ENCODE results near the gene CARD9.
"Not testable (repeated sequence)": the region's sequence is repeated elsewhere in the genome, so short reads cannot be mapped to it uniquely, and the experiment has no call there.

CARD9 gene

GRCh38 chr9:136352682-136353081, 20.8 kb downstream of the CARD9 start:
- no peak for FAIRE-seq
- no peak for DNase-seq (ENCODE audit: extremely low spot score, insufficient read length, low read depth)

GRCh38 chr9:136351868-136352267, 21.6 kb downstream of the CARD9 start:
- DNase-seq (ENCODE audit: extremely low spot score, insufficient read length, low read depth); FAIRE-seq: not testable (repeated sequence)

GRCh38 chr9:136351252-136351800, 22.1 kb downstream of the CARD9 start:
- no peak for DNase-seq (ENCODE audit: extremely low spot score, insufficient read length, low read depth)
- no peak for FAIRE-seq

- DNase-seq (ENCODE audit: extremely low spot score, insufficient read length, low read depth) (no peak), FAIRE-seq (no peak)
Measured at GRCh38 chr9:136349546-136349945, 23.9 kb downstream of the CARD9 start.

- FAIRE-seq = no peak
- no peak for DNase-seq (ENCODE audit: extremely low spot score, insufficient read length, low read depth)
Measured at GRCh38 chr9:136348691-136349090, 24.8 kb downstream of the CARD9 start.

- FAIRE-seq = no peak
- no peak for DNase-seq (ENCODE audit: extremely low spot score, insufficient read length, low read depth)
Measured at GRCh38 chr9:136347472-136348256, 25.8 kb downstream of the CARD9 start.

GRCh38 chr9:136346927-136347465, 26.5 kb downstream of the CARD9 start:
- FAIRE-seq = no peak
- DNase-seq (ENCODE audit: extremely low spot score, insufficient read length, low read depth) = no peak

- no peak for FAIRE-seq
- DNase-seq (ENCODE audit: extremely low spot score, insufficient read length, low read depth) = no peak
Measured at GRCh38 chr9:136346157-136346481, 27.4 kb downstream of the CARD9 start.

GRCh38 chr9:136345281-136346156, 27.9 kb downstream of the CARD9 start:
- no peak for DNase-seq (ENCODE audit: extremely low spot score, insufficient read length, low read depth)
- no peak for FAIRE-seq

- no peak for DNase-seq (ENCODE audit: extremely low spot score, insufficient read length, low read depth)
- no peak for FAIRE-seq
Measured at GRCh38 chr9:136344544-136345280, 28.8 kb downstream of the CARD9 start.

- no peak for FAIRE-seq
Measured at GRCh38 chr9:136343884-136344269, 29.6 kb downstream of the CARD9 start.

GRCh38 chr9:136343121-136343883, 30.2 kb downstream of the CARD9 start:
- FAIRE-seq (no peak), DNase-seq (ENCODE audit: extremely low spot score, insufficient read length, low read depth) (no peak)

More at GRCh38 chr9:136343884-136344269, 29.6 kb downstream of the CARD9 start:
- DNase-seq (ENCODE audit: extremely low spot score, insufficient read length, low read depth) = no peak

- FAIRE-seq (peak; percentile 62), DNase-seq (ENCODE audit: extremely low spot score, insufficient read length, low read depth) (peak; percentile 56)
Measured at GRCh38 chr9:136342181-136343120, 31.0 kb downstream of the CARD9 start.

- FAIRE-seq = no peak
- no peak for DNase-seq (ENCODE audit: extremely low spot score, insufficient read length, low read depth)
Measured at GRCh38 chr9:136341769-136342168, 31.7 kb downstream of the CARD9 start.

- no peak for FAIRE-seq
- DNase-seq (ENCODE audit: extremely low spot score, insufficient read length, low read depth) = no peak
Measured at GRCh38 chr9:136341042-136341655, 32.3 kb downstream of the CARD9 start.

GRCh38 chr9:136340356-136341041, 33.0 kb downstream of the CARD9 start:
- no peak for FAIRE-seq
- DNase-seq (ENCODE audit: extremely low spot score, insufficient read length, low read depth) = no peak

- DNase-seq (ENCODE audit: extremely low spot score, insufficient read length, low read depth) (no peak), FAIRE-seq (no peak)
Measured at GRCh38 chr9:136339958-136340310, 33.5 kb downstream of the CARD9 start.

All from GM18507 (cell line).